HG03520 (cell line): ENCODE data around the gene ANKIB1.
"Not testable (repeated sequence)": the region's sequence is repeated elsewhere in the genome, so short reads cannot be mapped to it uniquely, and the experiment has no call there.

Source experiments
- ATAC-seq: cut with Tn5 transposase; IDR thresholded peaks from one replicate; pipeline ENCODE4 v1.9.1; 2021; ENCODE audit warnings: mild to moderate bottlenecking, moderate library complexity; ENCODE audit not compliant: unreplicated experiment

Gene ANKIB1

DNA sequence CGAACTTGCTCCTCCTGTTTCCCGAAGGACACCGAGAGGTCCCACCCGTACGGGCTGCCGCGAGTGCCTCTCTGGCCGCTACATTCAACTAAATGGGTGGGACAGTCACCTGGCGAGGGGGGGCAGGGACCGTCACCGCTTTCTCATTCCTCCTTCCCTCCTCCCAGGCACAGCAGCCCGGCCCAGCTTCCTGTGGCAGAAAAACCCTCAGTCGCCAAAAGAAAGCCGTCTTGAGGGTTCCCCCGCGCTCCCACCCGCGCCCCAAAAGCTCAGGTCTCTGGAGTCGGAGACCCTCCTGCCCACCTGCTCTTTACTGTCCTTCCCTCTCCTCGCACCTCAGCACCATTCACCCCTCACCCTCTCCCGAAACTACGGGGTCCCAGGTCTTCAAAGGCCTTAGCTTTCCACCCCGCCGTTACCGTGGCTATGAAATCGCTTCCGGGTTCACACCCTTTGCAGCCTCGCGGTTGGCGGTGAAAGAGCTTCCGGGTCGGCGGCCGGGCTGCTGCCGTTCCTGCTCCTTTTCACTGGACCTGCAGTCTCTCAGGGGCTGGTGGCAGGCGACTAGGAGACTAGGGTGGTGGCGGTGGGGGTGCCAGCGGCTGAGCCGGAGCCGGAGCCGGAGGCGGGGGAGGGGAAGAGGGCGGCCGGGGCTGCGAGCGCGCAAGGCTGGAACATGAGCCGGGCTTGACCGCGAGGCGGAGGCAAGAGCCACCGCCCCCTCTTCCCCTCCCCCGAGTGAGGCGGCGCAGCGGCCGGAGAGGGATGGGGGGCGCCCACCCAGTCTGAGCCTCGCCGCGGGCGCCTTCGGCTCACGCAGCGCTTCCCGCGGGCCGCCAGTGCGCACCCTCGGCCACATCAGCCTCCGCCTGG, at the start of gene ANKIB1, which contains the start of gene KRIT1:
Gene ANKIB1 (plus strand): TSS at position 488 of the 873 bp plus-strand sequence. CDS start 49,005 bp downstream, outside the sequence.
Gene KRIT1 (minus strand): TSS at position 428 of the 873 bp plus-strand sequence. CDS start 3,779 bp downstream, outside the sequence.
- ATAC-seq = peak; percentile 76

DNA sequence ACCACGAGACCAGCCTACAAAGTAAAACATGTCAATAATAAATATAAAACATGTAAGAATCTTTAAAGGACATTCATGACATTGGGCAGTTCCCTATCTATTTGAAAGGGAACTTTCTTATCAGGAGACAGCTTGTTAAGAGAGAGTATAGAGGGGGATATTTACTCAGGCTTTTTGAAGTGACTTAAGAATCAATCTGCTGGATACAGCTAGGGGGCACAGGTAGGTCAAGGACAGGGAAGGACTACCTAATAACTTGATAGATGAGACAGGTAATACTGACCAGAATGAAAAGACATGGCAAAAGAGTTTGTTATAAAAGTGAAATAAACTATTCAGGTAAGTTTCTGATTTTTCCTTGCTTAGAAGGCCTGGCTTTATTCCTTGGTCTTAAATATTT, 45.0 kb upstream of the ANKIB1 start:
- ATAC-seq = no peak

DNA sequence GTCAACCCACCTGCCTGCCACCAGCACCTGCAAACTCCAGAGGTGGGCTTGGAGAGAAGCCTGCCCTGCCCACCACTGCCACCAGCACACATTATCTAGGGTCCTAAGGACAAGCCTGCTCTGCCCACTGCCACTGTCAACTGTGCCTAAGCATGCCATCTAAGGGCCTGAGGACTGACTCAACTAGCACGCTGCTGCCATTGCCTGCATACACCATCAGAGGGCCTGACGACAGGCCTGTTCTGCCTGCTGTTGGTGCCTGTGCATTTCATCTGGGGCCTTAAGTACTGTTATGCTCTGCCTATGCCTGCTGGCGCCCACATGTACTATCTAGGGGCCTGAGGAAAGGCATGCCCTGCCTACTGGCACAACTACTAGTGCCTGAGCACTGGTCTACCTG, 39.8 kb upstream of the ANKIB1 start:
- ATAC-seq = no peak

GRCh38 chr7:92206672-92207071, 39.1 kb upstream of the ANKIB1 start:
- no peak for ATAC-seq

DNA sequence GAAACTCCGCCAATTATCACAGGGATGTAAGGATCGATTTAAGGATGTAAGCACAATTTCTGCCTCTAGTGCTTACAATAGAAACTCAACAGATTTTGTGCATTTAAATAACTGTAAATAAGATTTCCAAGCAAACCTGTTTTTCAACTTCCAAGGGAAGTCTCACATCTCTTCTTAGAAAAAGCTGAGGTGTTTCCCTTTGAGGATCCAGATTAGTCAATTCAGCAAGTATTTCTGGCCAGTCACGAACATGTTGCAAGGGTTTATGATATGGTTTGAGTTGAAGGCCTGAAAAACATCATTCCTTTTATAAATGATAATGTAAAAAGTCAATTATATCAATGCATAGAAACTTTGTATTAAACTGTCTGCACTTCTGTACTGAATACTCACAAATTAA, 24.0 kb upstream of the ANKIB1 start:
- ATAC-seq = no peak

DNA sequence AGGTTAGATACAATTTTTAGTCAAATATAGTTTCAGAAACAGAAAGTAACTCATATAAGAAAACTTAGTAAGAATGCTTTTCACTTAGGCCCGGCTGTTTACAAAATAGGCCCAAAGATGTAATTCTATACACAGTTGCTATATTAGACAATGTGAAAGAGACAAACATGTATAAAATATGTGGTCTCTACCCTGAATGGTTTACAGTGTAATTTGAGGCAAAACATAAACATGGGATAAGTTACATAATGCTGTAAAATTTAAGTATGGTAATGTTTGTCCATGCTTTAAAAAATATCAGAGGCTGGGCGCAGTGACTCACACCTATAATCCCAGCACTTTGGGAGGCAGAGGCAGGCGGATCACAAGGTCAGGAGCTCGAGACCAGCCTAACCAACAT, 18.8 kb upstream of the ANKIB1 start:
- no peak for ATAC-seq

- no peak for ATAC-seq
Measured at GRCh38 chr7:92228100-92228499, 17.7 kb upstream of the ANKIB1 start.

DNA sequence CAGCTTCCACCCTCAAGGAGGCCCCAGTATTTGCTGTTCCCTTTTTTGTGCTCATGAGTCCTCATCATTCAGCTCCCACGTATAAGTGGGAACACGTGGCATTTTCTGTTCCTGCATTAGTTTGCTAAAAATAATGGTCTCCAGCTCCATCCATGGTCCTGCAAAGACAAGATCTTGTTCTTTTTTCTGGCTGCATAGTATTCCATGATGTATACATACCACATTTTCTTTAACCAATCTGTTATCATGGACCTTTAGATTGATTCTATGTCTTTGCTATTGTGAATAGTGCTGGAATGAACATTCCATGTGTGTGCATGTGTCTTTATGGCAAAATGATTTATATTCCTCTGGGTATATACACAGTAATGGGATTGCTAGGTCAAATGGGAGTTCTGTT, 17.0 kb upstream of the ANKIB1 start:
- no peak for ATAC-seq

DNA sequence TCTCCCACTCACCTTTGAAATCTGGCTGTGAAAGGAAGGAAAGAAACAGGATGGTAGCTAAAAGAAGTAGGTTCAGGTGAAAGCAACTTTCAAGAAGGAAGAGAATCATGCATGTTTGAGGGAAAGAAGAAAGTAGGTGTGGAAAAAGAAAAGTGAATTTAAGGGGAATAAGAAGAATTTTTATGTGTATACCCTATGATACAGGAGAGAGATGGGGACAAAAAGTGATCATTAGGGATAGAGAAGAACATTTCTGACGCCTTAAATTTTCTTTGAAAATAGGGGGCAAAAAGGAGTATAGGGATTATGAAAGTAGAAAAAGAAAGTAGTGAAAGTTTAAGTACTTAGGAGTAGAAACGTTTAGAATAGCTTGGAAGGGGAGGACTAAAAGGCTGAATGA, 15.2 kb upstream of the ANKIB1 start:
- ATAC-seq = no peak

DNA sequence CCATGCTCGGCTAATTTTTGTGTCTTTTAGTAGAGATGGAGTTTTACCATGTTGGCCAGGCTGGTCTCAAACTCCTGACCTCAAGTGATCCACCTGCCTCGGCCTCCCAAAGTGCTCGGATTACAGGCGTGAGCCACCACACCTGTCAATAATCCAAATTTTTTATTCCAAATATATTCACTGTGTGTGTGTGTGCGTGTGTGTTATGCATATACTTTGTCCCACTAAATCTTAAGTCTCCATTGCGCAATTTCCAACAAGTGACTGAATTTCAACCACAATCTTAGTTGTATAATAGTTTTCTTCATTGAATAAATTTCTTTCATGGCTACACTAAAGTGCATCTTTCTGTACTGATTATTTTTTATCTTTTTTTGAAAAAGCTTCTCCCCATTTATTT, 2.8 kb upstream of the ANKIB1 start:
- no peak for ATAC-seq

DNA sequence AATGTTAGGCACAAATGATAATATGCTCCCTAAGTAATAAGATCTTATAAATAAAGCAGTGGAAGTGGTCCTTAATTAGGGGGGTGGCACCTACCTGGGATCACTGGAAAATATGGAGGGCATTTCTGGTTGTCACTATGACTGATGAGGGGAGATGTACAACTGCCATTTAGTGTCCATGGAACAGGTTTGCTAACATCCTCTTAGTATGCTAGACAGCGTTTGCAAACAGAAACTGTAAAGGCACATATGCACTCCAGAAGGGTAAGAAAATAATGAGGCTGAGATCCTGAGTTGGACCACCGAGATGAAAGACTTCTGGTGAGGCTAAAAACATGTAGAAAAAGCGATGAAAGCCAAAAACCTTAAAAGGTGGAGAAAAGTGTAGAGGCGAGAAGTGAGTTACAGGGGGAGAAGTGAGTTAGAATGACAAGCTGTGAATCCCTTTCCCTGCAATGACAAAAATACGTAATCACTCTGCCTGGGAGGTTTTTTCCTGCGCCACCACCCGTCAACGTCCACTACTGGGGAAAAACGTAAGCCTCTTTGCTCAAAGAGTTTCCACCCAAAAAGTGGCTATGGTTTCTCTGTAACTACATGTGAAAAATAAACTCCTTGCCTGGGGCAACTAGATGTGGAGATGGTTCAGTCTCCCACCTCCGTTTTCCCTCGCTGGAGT, 827 bp upstream of the ANKIB1 start:
- peak; percentile 0 for ATAC-seq

- ATAC-seq = peak; percentile 27
Measured at GRCh38 chr7:92246360-92247101, 757 bp downstream of the ANKIB1 start.

DNA sequence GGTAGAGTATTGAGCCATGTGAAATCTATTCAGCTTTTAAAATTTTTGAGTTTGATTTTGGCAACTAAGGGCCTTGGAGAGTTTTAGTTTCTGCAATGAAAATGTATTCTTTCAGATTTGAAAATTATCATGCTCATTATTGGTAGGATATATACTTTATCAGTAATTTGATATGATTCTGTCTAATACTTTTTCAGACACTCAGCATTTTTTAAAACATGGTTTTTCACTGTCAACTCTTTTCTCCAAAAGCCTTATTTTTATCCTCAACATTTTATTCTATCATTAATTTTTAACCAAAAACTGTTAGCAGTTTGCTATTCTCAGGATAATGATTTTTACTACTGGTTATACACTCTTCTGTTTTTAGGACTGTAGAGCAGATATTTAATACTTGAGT, 4.8 kb downstream of the ANKIB1 start:
- no peak for ATAC-seq

GRCh38 chr7:92251181-92251580, 5.4 kb downstream of the ANKIB1 start:
- ATAC-seq = no peak

DNA sequence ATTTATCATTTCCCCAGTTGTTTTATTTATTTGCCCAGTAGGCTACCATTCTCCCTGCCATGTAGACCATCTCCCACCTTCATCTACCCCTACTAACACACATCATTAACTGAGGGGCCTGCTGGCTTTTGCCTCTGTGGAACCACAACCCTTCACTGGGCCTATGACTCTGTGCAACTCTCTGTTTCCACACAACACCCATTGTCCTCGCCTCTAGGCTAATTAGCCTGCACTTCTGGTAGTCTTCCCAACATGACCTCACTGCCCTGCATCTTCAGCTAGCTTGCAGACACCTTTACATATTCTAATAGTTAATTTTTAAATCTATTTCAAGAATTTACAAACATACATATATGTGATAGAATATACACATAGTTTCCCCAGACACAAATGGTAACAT, 7.5 kb downstream of the ANKIB1 start:
- no peak for ATAC-seq

DNA sequence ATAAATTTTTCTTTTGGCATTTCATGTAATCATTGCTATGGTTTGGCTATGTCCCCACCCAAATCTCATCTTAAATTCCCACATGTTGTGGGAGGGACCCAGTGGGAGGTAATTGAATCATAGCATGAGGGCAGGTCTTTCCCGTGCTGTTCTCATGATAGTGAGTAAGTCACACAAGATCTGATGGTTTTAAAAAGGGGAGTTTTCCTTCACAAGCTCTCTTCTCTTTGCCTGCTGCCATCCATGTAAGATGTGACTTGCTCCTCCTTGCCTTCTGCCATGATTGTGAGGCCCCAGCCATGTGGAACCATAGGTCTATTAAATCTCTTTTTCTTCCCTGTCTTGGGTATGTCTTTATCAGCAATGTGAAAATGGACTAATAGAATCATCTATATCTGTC, 9.0 kb downstream of the ANKIB1 start:
- ATAC-seq = not testable (repeated sequence)

DNA sequence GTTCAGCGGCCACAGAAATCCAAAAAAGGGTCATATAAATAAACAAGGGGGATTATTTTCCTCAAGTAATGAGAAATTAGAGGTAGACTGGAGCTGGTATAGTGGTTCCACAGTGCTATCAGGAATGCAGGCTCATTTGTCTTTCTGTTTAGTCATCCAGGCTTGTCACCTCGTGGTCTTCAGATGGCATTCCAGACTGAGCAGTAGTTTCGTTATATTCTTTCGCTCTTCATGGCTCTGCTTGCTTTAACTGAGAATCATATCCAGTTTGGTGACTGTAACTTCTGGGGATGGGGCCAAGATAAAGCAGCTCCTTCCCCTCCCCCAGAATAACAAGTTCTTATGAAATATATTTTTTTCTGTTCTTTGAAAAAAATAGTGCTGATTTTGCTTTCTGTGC, 9.5 kb downstream of the ANKIB1 start:
- no peak for ATAC-seq

GRCh38 chr7:92259062-92259461, 13.3 kb downstream of the ANKIB1 start:
- no peak for ATAC-seq

DNA sequence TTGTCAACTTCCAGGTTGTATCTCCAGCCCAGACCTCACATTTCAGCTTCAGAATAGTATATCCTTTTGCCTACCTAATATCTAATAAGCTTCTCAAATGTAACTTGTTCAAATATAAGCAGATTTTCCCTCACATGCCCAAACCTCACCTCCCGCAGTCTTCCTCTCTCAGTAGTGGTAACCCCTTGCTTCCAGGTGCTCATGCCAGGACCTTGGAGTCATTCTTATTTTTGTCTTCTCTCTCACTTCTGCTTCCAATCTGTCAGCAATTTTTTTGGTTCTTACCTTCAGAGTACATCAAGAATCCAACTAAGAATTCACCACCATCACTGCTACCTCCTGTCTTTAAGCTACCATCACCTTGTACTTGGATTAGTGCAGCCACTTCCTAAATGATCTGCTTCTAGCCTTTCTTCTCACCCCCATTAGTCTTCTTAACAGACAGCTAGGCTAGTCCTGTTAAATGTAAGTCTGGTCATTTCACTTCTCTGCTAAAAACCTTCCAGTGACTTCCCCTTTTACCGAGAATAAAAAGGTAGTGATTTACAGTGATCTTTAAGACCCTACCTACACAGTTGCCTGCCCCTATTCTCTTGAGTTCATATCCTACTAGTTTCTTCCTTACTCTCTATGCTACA, 14.0 kb downstream of the ANKIB1 start:
- ATAC-seq = no peak

DNA sequence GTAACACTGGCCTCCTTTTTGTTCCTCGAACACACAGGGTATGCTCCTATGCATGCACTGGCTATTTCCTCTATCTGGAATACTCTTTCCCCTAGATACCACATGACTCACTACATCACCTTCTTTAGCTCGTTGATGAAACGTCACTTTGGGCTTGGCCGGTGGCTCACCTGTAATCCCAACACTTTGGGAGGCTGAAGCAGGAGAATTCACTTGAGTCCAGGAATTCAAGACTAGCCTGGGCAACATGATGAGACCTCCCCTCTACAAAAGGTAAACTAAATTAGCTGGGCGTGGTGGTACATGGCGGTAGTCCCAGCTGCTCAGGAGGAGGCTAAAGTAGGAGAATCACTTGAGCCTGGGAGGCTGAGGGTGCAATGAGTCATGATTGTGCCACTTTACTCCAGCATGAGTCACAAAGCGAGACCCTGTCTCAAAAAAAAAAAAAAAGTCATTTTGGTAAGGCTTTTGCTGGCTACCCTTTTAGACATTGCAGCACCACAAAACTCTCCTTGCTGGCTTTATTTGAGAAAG, 14.5 kb downstream of the ANKIB1 start:
- ATAC-seq = no peak
